HG03135 (cell line): Measurements from ENCODE around the gene TRIM33.
"Not testable (repeated sequence)": the region's sequence is repeated elsewhere in the genome, so short reads cannot be mapped to it uniquely, and the experiment has no call there.

Experiments
- ATAC-seq: cut with Tn5 transposase; IDR thresholded peaks from one replicate; pipeline ENCODE4 v1.9.1; 2021; ENCODE audit warnings: mild to moderate bottlenecking, moderate library complexity; ENCODE audit not compliant: unreplicated experiment

The TRIM33 gene

GRCh38 chr1:114468047-114468446 lies 43.0 kb downstream of the TRIM33 start:
- ATAC-seq: no peak

- ATAC-seq: peak; percentile 58
Measured at GRCh38 chr1:114467491-114467890, 43.5 kb downstream of the TRIM33 start.

- ATAC-seq: no peak
Measured at GRCh38 chr1:114466334-114467014, 44.5 kb downstream of the TRIM33 start.

GRCh38 chr1:114462963-114463362 lies 48.0 kb downstream of the TRIM33 start:
- no peak for ATAC-seq

- no peak for ATAC-seq
Measured at GRCh38 chr1:114462341-114462740, 48.7 kb downstream of the TRIM33 start.

GRCh38 chr1:114458237-114458777 lies 52.7 kb downstream of the TRIM33 start:
- ATAC-seq: no peak

GRCh38 chr1:114457675-114458236 lies 53.2 kb downstream of the TRIM33 start:
- no peak for ATAC-seq

- no peak for ATAC-seq
Measured at GRCh38 chr1:114456586-114456985, 54.4 kb downstream of the TRIM33 start.

- ATAC-seq: no peak
Measured at GRCh38 chr1:114455102-114455785, 55.8 kb downstream of the TRIM33 start.

- ATAC-seq: no peak
Measured at GRCh38 chr1:114454539-114454938, 56.5 kb downstream of the TRIM33 start.

- ATAC-seq: no peak
Measured at GRCh38 chr1:114453361-114453784, 57.6 kb downstream of the TRIM33 start.

GRCh38 chr1:114448370-114449036 lies 62.5 kb downstream of the TRIM33 start:
- ATAC-seq: no peak

GRCh38 chr1:114446198-114446597 lies 64.8 kb downstream of the TRIM33 start:
- no peak for ATAC-seq

GRCh38 chr1:114443226-114443625 lies 67.8 kb downstream of the TRIM33 start:
- not testable (repeated sequence) for ATAC-seq

GRCh38 chr1:114441332-114441731 lies 69.7 kb downstream of the TRIM33 start:
- no peak for ATAC-seq

- ATAC-seq: no peak
Measured at GRCh38 chr1:114439369-114439768, 71.6 kb downstream of the TRIM33 start.

- no peak for ATAC-seq
Measured at GRCh38 chr1:114437812-114438211, 73.2 kb downstream of the TRIM33 start.

GRCh38 chr1:114436799-114437198 lies 74.2 kb downstream of the TRIM33 start:
- ATAC-seq: no peak

- ATAC-seq: no peak
Measured at GRCh38 chr1:114435088-114435715, 75.8 kb downstream of the TRIM33 start.

- ATAC-seq: no peak
Measured at GRCh38 chr1:114431026-114431425, 80.0 kb downstream of the TRIM33 start.
